ENCODE measurements around the gene PRKCD. TPM values are rescaled to one million over a fixed set of nuclear protein-coding genes. Genes with fewer than 3 reads are reported as not detected.
A peak's percentile ranks its signal among the peaks of the same experiment; 100 is the strongest.

The PRKCD gene
- total RNA-seq, 1 experiment from 2014 or later: 9.6 TPM

- BruUV-seq (replicated peaks): no TSS peak
- Mint-ChIP-seq H3K9me3 (ENCODE audit: unreplicated experiment) (no peaks in the 10 kb centered on the region), H3K4me3 (ENCODE audit: unreplicated experiment) (no peak overlapping the region), H3K27ac (ENCODE audit: low read depth, unreplicated experiment) (peak overlapping the region; percentile 66), H3K27me3 (ENCODE audit: insufficient read depth, unreplicated experiment) (no peaks in the 10 kb centered on the region), H3K36me3 (ENCODE audit: insufficient read depth, unreplicated experiment) (peaks cover 80% of the 10 kb centered on the region), H3K4me1 (ENCODE audit: insufficient read depth, unreplicated experiment) (peaks cover 30% of the 10 kb centered on the region)
- intact Hi-C loops (cut with micrococcal nuclease): no loop called here
- ChIA-PET POLR2A (interaction anchor here (1.1 to 4.7 kb wide), 3 partner anchors 12 to 18 kb away, joined by 4 to 42 read pairs (median 19); partner anchors contain the start of gene TKT), CTCF (interaction anchor here (0.6 to 4.4 kb wide), 2 partner anchors 15 to 124 kb away, joined by 4 to 30 read pairs; no protein-coding TSS in a partner anchor)
- TF ChIP-seq CTCF (IDR thresholded peaks at IDR 0.05; ENCODE audit: unreplicated experiment): no peak
- peak; percentile 81 for DNase-seq (ENCODE audit: unreplicated experiment)
Measured at GRCh38 chr3:53236112-53236841, 75.3 kb downstream of the PRKCD start.

- TF ChIP-seq CTCF (IDR thresholded peaks at IDR 0.05; ENCODE audit: unreplicated experiment): no peak
- H3K27me3 Mint-ChIP-seq (ENCODE audit: insufficient read depth, unreplicated experiment): no peaks in the 10 kb centered on the region
- intact Hi-C loops (cut with micrococcal nuclease): loop anchor here (2.0 kb wide), 2 partner anchors 17 to 33 kb away; no protein-coding TSS in a partner anchor
- peak overlapping the region; percentile 31 for H3K4me3 Mint-ChIP-seq (ENCODE audit: unreplicated experiment)
- H3K27ac Mint-ChIP-seq (ENCODE audit: low read depth, unreplicated experiment): peak overlapping the region; percentile 63
- H3K4me1 Mint-ChIP-seq (ENCODE audit: insufficient read depth, unreplicated experiment): peaks cover 35% of the 10 kb centered on the region
- DNase-seq (ENCODE audit: unreplicated experiment): peak; percentile 97
- no TSS peak for BruUV-seq (replicated peaks)
- ChIA-PET POLR2A (interaction anchor here (1.0 to 4.7 kb wide), 3 partner anchors 10 to 24 kb away, joined by 5 to 42 read pairs (median 19); partner anchors contain the start of gene TKT), CTCF (interaction anchor here (0.6 to 4.4 kb wide), 6 partner anchors 9 to 112 kb away, joined by 3 to 30 read pairs (median 3); no protein-coding TSS in a partner anchor)
- H3K36me3 Mint-ChIP-seq (ENCODE audit: insufficient read depth, unreplicated experiment): peaks cover 79% of the 10 kb centered on the region
- no peaks in the 10 kb centered on the region for H3K9me3 Mint-ChIP-seq (ENCODE audit: unreplicated experiment)
Measured at GRCh38 chr3:53238051-53238850, 77.2 kb downstream of the PRKCD start.

GRCh38 chr3:53238886-53239285 is 77.9 kb downstream of the PRKCD start:
- BruUV-seq (replicated peaks): TSS peak; percentile 35
- DNase-seq (ENCODE audit: unreplicated experiment): no peak
- peak overlapping the region; percentile 28 for H3K4me3 Mint-ChIP-seq (ENCODE audit: unreplicated experiment)
- peaks cover 73% of the 10 kb centered on the region for H3K36me3 Mint-ChIP-seq (ENCODE audit: insufficient read depth, unreplicated experiment)
- peaks cover 35% of the 10 kb centered on the region for H3K4me1 Mint-ChIP-seq (ENCODE audit: insufficient read depth, unreplicated experiment)
- no peak for TF ChIP-seq CTCF (IDR thresholded peaks at IDR 0.05; ENCODE audit: unreplicated experiment)
- no peaks in the 10 kb centered on the region for H3K27me3 Mint-ChIP-seq (ENCODE audit: insufficient read depth, unreplicated experiment)
- intact Hi-C loops (cut with micrococcal nuclease): loop anchor here (2.0 kb wide), 2 partner anchors 16 to 32 kb away; no protein-coding TSS in a partner anchor
- CTCF ChIA-PET: interaction anchor here (0.6 to 4.4 kb wide), 5 partner anchors 8 to 112 kb away, joined by 3 to 30 read pairs (median 3); no protein-coding TSS in a partner anchor
- H3K9me3 Mint-ChIP-seq (ENCODE audit: unreplicated experiment): no peaks in the 10 kb centered on the region
- H3K27ac Mint-ChIP-seq (ENCODE audit: low read depth, unreplicated experiment): peak overlapping the region; percentile 63
- POLR2A ChIA-PET: interaction anchor here (1.0 to 4.7 kb wide), 3 partner anchors 10 to 23 kb away, joined by 5 to 42 read pairs (median 19); partner anchors contain the start of gene TKT
